ENCODE results near the gene NEUROG2.

NEUROG2 gene

DNA sequence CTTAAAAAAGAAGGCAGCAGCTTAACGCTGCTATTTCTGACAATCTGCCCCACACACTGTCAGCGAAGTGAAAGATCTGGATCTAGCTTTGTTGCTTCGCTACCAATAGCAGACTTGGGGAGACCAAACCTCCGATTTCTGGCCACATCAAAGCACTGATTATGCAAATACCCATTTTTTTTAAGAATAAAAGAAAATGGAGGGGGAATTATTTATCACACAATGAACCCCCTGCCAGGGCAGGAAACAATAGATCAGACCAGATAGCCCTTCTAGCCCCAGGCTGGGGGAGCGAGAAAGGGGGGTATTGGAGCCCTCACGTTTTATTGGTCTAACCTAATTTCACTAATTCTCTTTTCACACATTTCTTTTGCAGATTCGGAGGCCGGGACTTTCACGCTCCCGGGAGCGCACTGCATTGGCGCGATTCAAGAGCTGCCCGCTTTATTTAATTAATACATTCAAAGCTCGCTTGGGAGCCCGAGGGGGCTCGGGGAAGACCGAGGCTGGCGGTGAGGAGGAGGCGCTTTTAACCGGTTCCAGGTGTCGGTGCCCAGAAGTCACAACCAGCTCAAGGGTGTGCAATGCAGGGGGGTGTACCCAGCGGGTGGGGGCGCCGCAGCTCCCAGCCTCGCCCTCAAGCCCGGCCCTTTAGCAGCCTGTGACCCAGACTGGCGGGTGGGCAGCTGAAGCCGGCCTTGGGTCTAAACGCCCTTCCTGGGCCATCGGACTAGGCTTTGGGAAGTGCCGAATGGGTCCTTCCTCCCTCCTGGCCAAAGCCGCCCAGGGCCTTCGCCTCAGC lies 5.5 kb downstream of the NEUROG2 start:
- TF ChIP-seq, protein P1, sequence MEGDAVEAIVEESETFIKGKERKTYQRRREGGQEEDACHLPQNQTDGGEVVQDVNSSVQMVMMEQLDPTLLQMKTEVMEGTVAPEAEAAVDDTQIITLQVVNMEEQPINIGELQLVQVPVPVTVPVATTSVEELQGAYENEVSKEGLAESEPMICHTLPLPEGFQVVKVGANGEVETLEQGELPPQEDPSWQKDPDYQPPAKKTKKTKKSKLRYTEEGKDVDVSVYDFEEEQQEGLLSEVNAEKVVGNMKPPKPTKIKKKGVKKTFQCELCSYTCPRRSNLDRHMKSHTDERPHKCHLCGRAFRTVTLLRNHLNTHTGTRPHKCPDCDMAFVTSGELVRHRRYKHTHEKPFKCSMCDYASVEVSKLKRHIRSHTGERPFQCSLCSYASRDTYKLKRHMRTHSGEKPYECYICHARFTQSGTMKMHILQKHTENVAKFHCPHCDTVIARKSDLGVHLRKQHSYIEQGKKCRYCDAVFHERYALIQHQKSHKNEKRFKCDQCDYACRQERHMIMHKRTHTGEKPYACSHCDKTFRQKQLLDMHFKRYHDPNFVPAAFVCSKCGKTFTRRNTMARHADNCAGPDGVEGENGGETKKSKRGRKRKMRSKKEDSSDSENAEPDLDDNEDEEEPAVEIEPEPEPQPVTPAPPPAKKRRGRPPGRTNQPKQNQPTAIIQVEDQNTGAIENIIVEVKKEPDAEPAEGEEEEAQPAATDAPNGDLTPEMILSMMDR (IDR thresholded peaks at IDR 0.05; ENCODE audit: insufficient read depth, low read length): no peak
- DNase-seq (ENCODE audit: low read depth in 1 of 2, low spot score in 1 of 2): no peak
- H3K4me3 ChIP-seq (replicated peaks; ENCODE audit: insufficient read depth, low read length): no peak overlapping the region
- H3K27ac ChIP-seq (replicated peaks): no peak overlapping the region
- H3K27me3 ChIP-seq (ENCODE audit: insufficient read depth, poor library complexity, severe bottlenecking): peaks cover 72% of the 10 kb centered on the region

DNA sequence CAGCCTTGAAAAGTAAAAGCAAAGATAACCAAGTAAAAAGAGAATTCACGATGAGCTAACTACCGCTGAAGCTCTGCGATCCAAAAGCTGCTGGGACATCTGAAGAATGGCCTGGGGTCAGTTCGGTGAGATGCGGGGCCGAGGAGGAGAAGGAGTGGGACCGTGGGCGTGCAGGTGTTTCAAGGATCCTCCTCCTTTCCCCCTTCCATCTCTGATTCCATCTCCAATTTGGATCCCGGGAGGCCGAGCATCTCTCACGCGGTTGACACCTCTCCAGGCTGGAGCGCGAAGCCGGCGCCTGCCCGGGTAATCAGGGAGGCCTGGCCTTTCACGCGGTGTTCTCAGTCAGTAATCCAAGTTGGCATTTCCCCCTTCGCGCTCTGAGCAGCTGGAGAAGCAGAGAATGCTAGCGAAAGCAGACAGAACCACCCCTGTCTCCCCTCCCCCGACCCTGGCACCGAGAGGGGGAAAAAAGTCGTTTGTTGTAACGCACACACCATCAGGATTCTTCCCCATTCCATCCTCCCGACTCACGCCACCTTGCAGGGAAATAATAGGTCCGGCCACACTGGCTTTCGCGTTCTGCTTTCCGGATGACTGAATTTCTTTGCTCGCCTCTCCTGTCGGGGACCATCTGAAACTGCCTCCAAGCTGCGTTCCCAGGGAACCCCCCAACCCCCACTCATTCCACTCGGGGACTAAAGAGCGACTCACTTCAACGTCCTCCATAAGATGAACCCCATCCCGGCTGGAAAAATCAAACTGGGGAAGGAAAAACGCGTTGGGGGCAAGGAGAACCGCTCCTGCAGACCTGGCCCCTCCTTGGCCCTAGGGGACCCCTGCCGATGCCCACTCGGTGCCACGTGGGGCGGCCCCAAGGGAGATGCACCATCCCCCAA lies 6.5 kb downstream of the NEUROG2 start:
- Histone ChIP-seq H3K27ac (replicated peaks) (no peak overlapping the region), H3K27me3 (ENCODE audit: insufficient read depth, poor library complexity, severe bottlenecking) (peaks cover 67% of the 10 kb centered on the region), H3K4me3 (replicated peaks; ENCODE audit: insufficient read depth, low read length) (no peak overlapping the region)
- TF ChIP-seq GABPA (IDR thresholded peaks at IDR 0.05; ENCODE audit: low read depth) (no peak), SPI1 (IDR thresholded peaks at IDR 0.05; ENCODE audit: borderline replicate concordance, low read depth) (no peak), POLR2AphosphoS5 (IDR thresholded peaks at IDR 0.05; ENCODE audit: low read depth) (no peak)
- TF ChIP-seq, protein P1 (IDR thresholded peaks at IDR 0.05; ENCODE audit: insufficient read depth, low read length): no peak
- TF ChIP-seq, protein P2, sequence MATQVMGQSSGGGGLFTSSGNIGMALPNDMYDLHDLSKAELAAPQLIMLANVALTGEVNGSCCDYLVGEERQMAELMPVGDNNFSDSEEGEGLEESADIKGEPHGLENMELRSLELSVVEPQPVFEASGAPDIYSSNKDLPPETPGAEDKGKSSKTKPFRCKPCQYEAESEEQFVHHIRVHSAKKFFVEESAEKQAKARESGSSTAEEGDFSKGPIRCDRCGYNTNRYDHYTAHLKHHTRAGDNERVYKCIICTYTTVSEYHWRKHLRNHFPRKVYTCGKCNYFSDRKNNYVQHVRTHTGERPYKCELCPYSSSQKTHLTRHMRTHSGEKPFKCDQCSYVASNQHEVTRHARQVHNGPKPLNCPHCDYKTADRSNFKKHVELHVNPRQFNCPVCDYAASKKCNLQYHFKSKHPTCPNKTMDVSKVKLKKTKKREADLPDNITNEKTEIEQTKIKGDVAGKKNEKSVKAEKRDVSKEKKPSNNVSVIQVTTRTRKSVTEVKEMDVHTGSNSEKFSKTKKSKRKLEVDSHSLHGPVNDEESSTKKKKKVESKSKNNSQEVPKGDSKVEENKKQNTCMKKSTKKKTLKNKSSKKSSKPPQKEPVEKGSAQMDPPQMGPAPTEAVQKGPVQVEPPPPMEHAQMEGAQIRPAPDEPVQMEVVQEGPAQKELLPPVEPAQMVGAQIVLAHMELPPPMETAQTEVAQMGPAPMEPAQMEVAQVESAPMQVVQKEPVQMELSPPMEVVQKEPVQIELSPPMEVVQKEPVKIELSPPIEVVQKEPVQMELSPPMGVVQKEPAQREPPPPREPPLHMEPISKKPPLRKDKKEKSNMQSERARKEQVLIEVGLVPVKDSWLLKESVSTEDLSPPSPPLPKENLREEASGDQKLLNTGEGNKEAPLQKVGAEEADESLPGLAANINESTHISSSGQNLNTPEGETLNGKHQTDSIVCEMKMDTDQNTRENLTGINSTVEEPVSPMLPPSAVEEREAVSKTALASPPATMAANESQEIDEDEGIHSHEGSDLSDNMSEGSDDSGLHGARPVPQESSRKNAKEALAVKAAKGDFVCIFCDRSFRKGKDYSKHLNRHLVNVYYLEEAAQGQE (IDR thresholded peaks at IDR 0.05; ENCODE audit: insufficient replicate concordance, low read depth): no peak
- no peak for DNase-seq (ENCODE audit: low read depth in 1 of 2, low spot score in 1 of 2)

DNA sequence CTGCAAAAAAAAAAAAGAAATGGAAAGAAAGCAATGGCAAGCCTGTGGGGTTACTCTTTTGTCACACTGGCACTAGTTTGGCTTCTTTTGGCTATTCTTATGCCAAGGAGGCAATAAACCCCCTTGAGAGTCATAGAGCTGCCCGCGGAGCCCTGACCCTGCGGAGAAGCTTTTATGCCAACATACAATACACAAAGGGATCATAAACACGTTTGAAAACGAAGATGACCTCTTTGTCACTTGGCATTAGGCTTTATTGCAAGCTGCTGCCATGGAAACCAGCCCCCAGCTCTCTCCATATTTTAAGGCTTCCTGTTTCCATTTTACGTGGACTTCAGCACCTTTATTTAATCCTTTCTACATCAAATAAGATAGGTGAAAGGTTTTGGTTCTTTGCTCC lies 7.6 kb downstream of the NEUROG2 start:
- Histone ChIP-seq H3K27ac (replicated peaks) (no peak overlapping the region), H3K27me3 (ENCODE audit: insufficient read depth, poor library complexity, severe bottlenecking) (peaks cover 58% of the 10 kb centered on the region), H3K4me3 (replicated peaks; ENCODE audit: insufficient read depth, low read length) (no peak overlapping the region)
- TF ChIP-seq SPI1 (IDR thresholded peaks at IDR 0.05; ENCODE audit: borderline replicate concordance, low read depth): no peak
- TF ChIP-seq, protein P1 (IDR thresholded peaks at IDR 0.05; ENCODE audit: insufficient read depth, low read length): no peak
- no peak for TF ChIP-seq POLR2AphosphoS5 (IDR thresholded peaks at IDR 0.05; ENCODE audit: low read depth)
- TF ChIP-seq GABPA (IDR thresholded peaks at IDR 0.05; ENCODE audit: low read depth): no peak
- TF ChIP-seq, protein P2 (IDR thresholded peaks at IDR 0.05; ENCODE audit: insufficient replicate concordance, low read depth): no peak
- DNase-seq (ENCODE audit: low read depth in 1 of 2, low spot score in 1 of 2): no peak

All from HL-60 (cell line).